GM12891 (cell line): Measurements from ENCODE around the gene MYO1D.

Experiments
- PAX5 ChIP-seq: IDR thresholded peaks from 2 replicates; pipeline ENCODE4 v1.6.1; 2011; ENCODE audit warnings: low read length, moderate library complexity, mild to moderate bottlenecking; ENCODE audit not compliant: insufficient read depth, severe bottlenecking
- POLR2A ChIP-seq: IDR thresholded peaks from 2 replicates; pipeline ENCODE4 v1.6.1; 2011; ENCODE audit warnings: low read depth, low read length, control low read depth
- POLR2AphosphoS5 ChIP-seq: IDR thresholded peaks from 2 replicates; pipeline ENCODE4 v1.6.1; 2011; ENCODE audit warnings: low read depth, low read length, control low read depth
- SPI1 ChIP-seq: IDR thresholded peaks from 2 replicates; pipeline ENCODE4 v1.6.1; 2011; ENCODE audit warnings: low read depth, low read length, control low read depth
- TAF1 ChIP-seq: IDR thresholded peaks from 2 replicates; pipeline ENCODE4 v1.6.1; 2011; ENCODE audit warnings: low read depth, low read length, control low read depth

- TF ChIP-seq POLR2A: no peak
- no peak for TF ChIP-seq TAF1
- TF ChIP-seq SPI1: no peak
- no peak for TF ChIP-seq POLR2AphosphoS5
- TF ChIP-seq PAX5: no peak
These were observed 14.9 kb downstream of the MYO1D start for GRCh38 chr17:32861981-32862380.
